Inflammatory macrophage treated with lipopolysaccharide for 4 hours (primary cell): ENCODE results near the gene PXDN.
"Not testable (repeated sequence)": the region's sequence is repeated elsewhere in the genome, so short reads cannot be mapped to it uniquely, and the experiment has no call there.

Experiments
- DNase-seq: peaks from one replicate; pipeline ENCODE4 v3.0.0-alpha.2; 2020

Gene PXDN

GRCh38 chr2:1773883-1774282 is 29.6 kb upstream of the PXDN start:
- DNase-seq, result no peak

DNA sequence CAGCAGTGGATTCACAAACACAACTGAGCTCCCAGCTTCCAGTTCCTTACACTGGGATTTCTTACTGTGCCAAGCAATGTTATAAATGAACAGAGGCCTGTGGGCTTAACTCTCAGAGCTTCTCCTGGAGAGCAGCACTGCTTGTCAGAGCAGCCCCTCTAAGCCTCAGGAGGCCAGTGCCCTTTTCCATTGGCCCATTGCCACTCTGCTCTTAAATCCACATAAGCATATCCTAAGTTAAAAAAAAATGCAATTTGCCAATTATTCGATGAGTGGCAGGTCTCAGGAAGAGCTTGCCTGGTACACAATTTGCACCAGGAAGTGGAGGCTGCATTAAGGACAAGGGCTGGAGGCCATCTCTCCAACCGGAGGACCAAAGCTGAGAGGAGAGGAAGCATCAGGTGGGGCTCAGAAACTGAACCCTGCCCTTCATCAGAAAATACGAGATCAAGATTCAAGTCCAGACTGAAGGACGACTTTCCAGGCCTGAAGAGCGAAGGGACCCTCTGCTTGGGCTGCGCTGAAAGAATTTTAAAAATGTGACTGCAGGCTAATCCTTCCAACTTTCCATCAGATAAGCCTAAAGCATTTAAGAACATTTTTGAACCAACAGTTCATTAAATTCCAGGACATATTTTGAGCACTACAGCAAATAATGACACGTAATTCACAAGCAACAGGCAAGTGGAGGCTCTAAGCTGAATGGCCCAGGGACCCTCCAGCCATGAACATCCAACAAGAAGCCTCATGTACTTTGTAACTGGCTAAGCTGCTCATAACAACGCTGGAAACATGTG is 28.4 kb upstream of the PXDN start:
- no peak for DNase-seq

- no peak for DNase-seq
Measured at GRCh38 chr2:1771626-1772280, 27.4 kb upstream of the PXDN start.

DNA sequence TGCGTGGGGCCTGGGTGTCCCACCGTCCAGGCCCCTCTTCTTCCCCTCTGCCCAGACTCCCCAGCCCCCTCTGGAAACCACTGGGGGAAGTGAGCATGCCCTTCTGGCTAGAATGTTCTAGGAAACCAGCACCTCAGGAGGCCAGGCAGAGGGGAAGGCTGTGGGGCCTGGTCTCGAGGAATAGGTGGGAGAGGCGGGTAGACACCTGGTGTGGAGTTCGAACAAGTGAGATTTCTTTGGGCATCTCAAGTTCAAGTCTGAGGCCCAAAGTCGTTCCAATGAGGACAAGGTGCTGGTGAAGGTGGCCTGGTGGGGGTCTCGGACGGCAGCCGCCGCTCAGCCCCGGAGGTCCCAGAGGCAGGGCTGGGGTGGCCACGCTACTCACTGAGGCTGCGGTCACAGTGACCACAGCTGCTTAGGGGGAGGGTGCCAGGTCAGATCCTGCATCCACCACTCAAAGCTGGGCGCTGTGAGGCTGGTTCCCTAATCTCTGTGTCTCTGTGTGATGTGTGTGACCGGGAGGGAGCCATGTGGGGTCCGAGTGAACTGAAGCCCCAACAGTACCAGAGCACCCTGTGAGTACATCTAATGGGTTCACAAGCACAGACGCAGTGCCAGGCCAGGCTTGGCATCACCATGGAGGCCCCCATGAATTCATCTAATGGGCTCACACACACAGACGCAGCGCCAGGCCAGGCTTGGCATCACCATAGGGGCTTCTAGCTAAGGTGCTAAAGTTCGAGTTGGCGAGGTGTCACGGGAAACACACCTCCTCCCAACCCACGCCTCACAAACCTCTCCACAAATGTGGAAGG is 26.5 kb upstream of the PXDN start:
- no peak for DNase-seq

DNA sequence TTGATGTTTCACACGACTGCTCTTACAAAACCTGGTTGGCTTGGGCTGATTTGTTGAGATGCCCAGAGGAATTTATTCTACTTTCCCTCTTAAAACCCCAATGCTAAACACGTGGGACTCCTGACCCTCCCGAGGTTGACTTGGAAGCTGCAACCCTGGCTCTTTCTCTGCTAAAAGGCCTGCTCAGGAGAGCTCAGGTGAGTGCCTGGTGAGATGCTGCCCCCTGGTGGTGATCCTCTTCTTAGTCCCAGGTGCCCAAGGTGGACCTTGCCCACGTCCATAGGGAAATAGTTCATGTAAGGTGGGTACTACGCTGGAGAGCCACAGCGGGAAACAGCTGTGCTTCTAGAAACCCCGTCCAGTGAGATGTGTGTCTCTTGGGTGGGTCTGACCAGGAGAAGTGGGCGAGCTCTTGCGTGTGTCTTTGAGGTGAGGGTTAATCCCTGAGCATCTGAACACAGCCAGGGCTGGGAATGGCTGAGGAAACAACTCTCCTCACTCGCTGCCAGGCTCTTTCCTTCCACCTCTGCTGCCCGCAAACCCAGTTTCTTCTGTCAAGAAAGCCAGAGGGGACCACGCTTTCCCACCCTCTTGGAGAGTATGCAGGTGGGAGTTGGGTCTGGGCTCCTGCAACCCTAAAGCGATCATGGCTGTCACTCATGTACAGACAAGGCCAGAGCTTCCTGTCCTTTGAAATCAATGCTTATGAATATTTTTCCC is 25.5 kb upstream of the PXDN start:
- DNase-seq, result no peak

- DNase-seq, result no peak
Measured at GRCh38 chr2:1767939-1768691, 23.8 kb upstream of the PXDN start.

- no peak for DNase-seq
Measured at GRCh38 chr2:1766851-1767811, 22.8 kb upstream of the PXDN start.

DNA sequence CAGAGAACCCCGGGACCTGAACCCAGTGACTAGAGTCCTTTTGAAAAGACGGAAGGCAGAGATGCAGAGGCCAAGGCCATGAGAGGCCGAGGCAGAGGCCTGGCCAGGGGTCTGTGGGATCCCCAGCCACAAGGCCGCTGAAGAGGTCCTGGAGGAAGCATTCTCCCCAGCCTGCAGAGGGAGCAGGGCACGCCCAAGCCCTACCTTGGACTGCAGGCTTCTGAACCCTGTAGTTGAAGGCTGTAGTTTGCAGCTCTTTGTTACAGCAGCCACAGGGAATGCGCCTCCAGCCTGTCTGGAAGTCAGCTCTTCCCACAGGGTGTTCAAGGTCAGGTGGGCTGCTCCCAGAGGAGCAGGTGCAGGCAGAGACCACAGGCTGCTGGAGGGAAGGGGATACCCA is 22.1 kb upstream of the PXDN start:
- DNase-seq, result no peak

- not testable (repeated sequence) for DNase-seq
Measured at GRCh38 chr2:1765201-1765600, 20.9 kb upstream of the PXDN start.

DNA sequence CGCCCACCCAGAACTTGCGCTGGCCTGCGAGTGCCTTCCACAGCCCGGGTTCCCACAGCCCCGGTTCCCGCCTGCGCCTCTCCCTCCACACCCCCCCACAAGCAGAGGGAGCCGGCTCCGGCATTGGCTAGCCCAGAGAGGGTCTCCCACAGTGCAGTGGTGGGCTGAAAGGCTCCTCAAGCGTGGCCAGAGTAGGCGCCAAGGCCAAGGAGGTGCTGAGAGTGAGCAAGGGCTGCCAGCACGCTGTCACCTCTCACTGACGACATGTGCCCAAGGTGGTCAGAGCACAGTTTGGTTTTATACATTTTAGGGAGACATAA is 15.3 kb upstream of the PXDN start:
- no peak for DNase-seq

GRCh38 chr2:1758774-1759610 is 14.7 kb upstream of the PXDN start:
- DNase-seq, result no peak

DNA sequence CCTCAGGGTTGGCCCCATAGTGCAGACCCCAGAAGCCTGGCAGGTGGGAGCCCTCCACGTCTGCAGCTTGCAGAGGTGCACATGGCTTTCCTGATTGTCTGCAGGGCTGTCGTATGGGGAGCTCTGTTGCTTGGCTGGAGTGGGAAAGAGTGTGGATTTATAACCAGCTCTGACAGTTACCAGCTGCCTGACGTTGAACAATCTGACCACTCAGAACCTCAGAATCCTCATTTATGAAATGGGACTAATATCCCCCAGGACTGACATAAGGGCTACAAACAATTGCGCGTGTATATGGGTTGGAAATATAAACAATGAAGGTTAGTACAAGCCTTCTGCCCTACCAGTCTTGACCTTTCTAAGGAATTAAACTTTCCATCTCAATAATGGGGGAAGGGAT is 13.9 kb upstream of the PXDN start:
- no peak for DNase-seq

- DNase-seq, result no peak
Measured at GRCh38 chr2:1757567-1757966, 13.3 kb upstream of the PXDN start.

- not testable (repeated sequence) for DNase-seq
Measured at GRCh38 chr2:1757146-1757545, 12.8 kb upstream of the PXDN start.

- DNase-seq, result no peak
Measured at GRCh38 chr2:1756456-1756855, 12.1 kb upstream of the PXDN start.

GRCh38 chr2:1755436-1756191 is 11.3 kb upstream of the PXDN start:
- no peak for DNase-seq

- DNase-seq, result no peak
Measured at GRCh38 chr2:1754461-1755170, 10.3 kb upstream of the PXDN start.

GRCh38 chr2:1754046-1754445 is 9.7 kb upstream of the PXDN start:
- DNase-seq, result no peak

- no peak for DNase-seq
Measured at GRCh38 chr2:1752751-1753150, 8.4 kb upstream of the PXDN start.
